ENCODE measurements around the gene KCMF1.

KCMF1 gene

GRCh38 chr2:84986018-84986417 is 15.1 kb downstream of the KCMF1 start:
- no peak for DNase-seq

- DNase-seq = no peak
Observed at GRCh38 chr2:84989422-84989821, 18.5 kb downstream of the KCMF1 start.

GRCh38 chr2:84989927-84990326 is 19.0 kb downstream of the KCMF1 start:
- DNase-seq = no peak

GRCh38 chr2:84991404-84992160 is 20.6 kb downstream of the KCMF1 start:
- no peak for DNase-seq

GRCh38 chr2:84995826-84996225 is 24.9 kb downstream of the KCMF1 start:
- DNase-seq = no peak

- no peak for DNase-seq
Observed at GRCh38 chr2:84996909-84997308, 25.9 kb downstream of the KCMF1 start.

GRCh38 chr2:84999553-84999955 is 28.6 kb downstream of the KCMF1 start:
- no peak for DNase-seq

- DNase-seq = no peak
Observed at GRCh38 chr2:85001595-85001994, 30.6 kb downstream of the KCMF1 start.

- DNase-seq = no peak
Observed at GRCh38 chr2:85002534-85002933, 31.6 kb downstream of the KCMF1 start.

- DNase-seq = no peak
Observed at GRCh38 chr2:85008252-85008651, 37.3 kb downstream of the KCMF1 start.

GRCh38 chr2:85009019-85009618 is 38.2 kb downstream of the KCMF1 start:
- no peak for DNase-seq

- no peak for DNase-seq
Observed at GRCh38 chr2:85010404-85010803, 39.4 kb downstream of the KCMF1 start.

GRCh38 chr2:85011098-85011497 is 40.1 kb downstream of the KCMF1 start:
- DNase-seq = no peak

- DNase-seq = no peak
Observed at GRCh38 chr2:85011747-85012146, 40.8 kb downstream of the KCMF1 start.

- no peak for DNase-seq
Observed at GRCh38 chr2:85012431-85012830, 41.5 kb downstream of the KCMF1 start.

GRCh38 chr2:85012855-85013254 is 41.9 kb downstream of the KCMF1 start:
- no peak for DNase-seq

- DNase-seq = no peak
Observed at GRCh38 chr2:85015653-85016360, 44.8 kb downstream of the KCMF1 start.

GRCh38 chr2:85016446-85016845 is 45.5 kb downstream of the KCMF1 start:
- no peak for DNase-seq

- DNase-seq = no peak
Observed at GRCh38 chr2:85017411-85018048, 46.6 kb downstream of the KCMF1 start.

- DNase-seq = no peak
Observed at GRCh38 chr2:85018049-85018447, 47.1 kb downstream of the KCMF1 start.

- no peak for DNase-seq
Observed at GRCh38 chr2:85019121-85019520, 48.2 kb downstream of the KCMF1 start.

- no peak for DNase-seq
Observed at GRCh38 chr2:85022232-85022631, 51.3 kb downstream of the KCMF1 start.

GRCh38 chr2:85024372-85025047 is 53.5 kb downstream of the KCMF1 start:
- no peak for DNase-seq

Data from NCI-H1930 (cell line).